CD14-positive monocyte (primary cell): ENCODE measurements around the gene PRDM1. TPM values are rescaled to one million over a fixed set of nuclear protein-coding genes. Genes with fewer than 3 reads are reported as not detected.

Experiments used
- DNase-seq, 3 donors: peaks; one replicate each; pipeline ENCODE4 v3.0.0-alpha.2; 2011 to 2022
- H2AFZ ChIP-seq: 2 replicates; pipeline ENCODE4 v1.6.0; 2012; ENCODE audit warnings: mild to moderate bottlenecking, low read depth, low read length, inconsistent platforms; ENCODE audit not compliant: insufficient read depth, poor library complexity, severe bottlenecking
- H3K27ac ChIP-seq, 2 donors: 1 replicate in 1 of 2; 2 replicates in 1 of 2; pipeline ENCODE4 v1.5.1; 2012 to 2013; ENCODE audit warnings: low read length in 2 of 2, control low read depth in 1 of 2, inconsistent platforms in 1 of 2, low read depth in 1 of 2, mild to moderate bottlenecking in 1 of 2
- H3K27me3 ChIP-seq, 2 donors: one replicate each; pipeline versions ENCODE4 v1.6.0 to v1.6.1; 2011 to 2013; ENCODE audit warnings: low read length in 2 of 2; ENCODE audit not compliant: control insufficient read depth in 2 of 2, insufficient read depth in 2 of 2
- H3K36me3 ChIP-seq, 2 donors: replicated peaks in 1 of 2; 1 replicate in 1 of 2; 2 replicates in 1 of 2; pipeline versions ENCODE4 v1.5.1 to v1.6.1; 2012 to 2013; ENCODE audit warnings: low read length in 2 of 2, control low read depth in 1 of 2, inconsistent platforms in 1 of 2, mild to moderate bottlenecking in 1 of 2; ENCODE audit not compliant: insufficient read depth in 2 of 2, control insufficient read depth in 1 of 2
- H3K4me1 ChIP-seq, 2 donors: 1 replicate in 1 of 2; 2 replicates in 1 of 2; pipeline versions ENCODE4 v1.5.1 to v1.6.1; 2012 to 2013; ENCODE audit warnings: low read length in 2 of 2, control low read depth in 1 of 2, inconsistent platforms in 1 of 2, mild to moderate bottlenecking in 1 of 2, moderate library complexity in 1 of 2; ENCODE audit not compliant: insufficient read depth in 2 of 2, control insufficient read depth in 1 of 2
- H3K4me2 ChIP-seq: replicated peaks from 2 replicates; pipeline ENCODE3; 2012; ENCODE audit warnings: low read length, moderate library complexity, mild to moderate bottlenecking; ENCODE audit not compliant: poor library complexity, severe bottlenecking; ENCODE audit errors: extremely low read depth
- H3K4me3 ChIP-seq, 3 experiments: fragments of 200-600 bp in 1 of 3; sonication (generic) in 1 of 3; replicated peaks in 1 of 3; 1 replicate in 2 of 3; 2 replicates in 1 of 3; pipeline ENCODE4 v1.5.1; 2011 to 2013; ENCODE audit warnings: low read length in 3 of 3, mild to moderate bottlenecking in 3 of 3, control low read depth in 2 of 3, low read depth in 2 of 3, inconsistent platforms in 1 of 3, moderate library complexity in 1 of 3
- H3K79me2 ChIP-seq: 2 replicates; pipeline ENCODE4 v1.6.0; 2012; ENCODE audit warnings: mild to moderate bottlenecking, control low read depth, inconsistent platforms, low read length, moderate library complexity; ENCODE audit not compliant: insufficient read depth
- H3K9ac ChIP-seq: 2 replicates; pipeline ENCODE4 v1.6.0; 2017; ENCODE audit warnings: low read length, mild to moderate bottlenecking; ENCODE audit not compliant: insufficient read depth, poor library complexity, severe bottlenecking
- H3K9me3 ChIP-seq, 2 donors: replicated peaks in 1 of 2; 1 replicate in 1 of 2; 2 replicates in 1 of 2; pipeline versions ENCODE4 v1.5.1 to v1.6.1; 2012 to 2013; ENCODE audit warnings: low read length in 2 of 2, control low read depth in 1 of 2; ENCODE audit not compliant: control insufficient read depth in 1 of 2, insufficient read depth in 1 of 2
- H4K20me1 ChIP-seq: 2 replicates; pipeline ENCODE4 v1.6.0; 2012; ENCODE audit warnings: mild to moderate bottlenecking, low read length, control low read depth, moderate library complexity; ENCODE audit not compliant: insufficient read depth
- H3K27ac Mint-ChIP-seq, 7 donors: one replicate each; pipeline ENCODE4 v1.8.0; 2020; ENCODE audit warnings: mild to moderate bottlenecking in 7 of 7, mixed read lengths in 7 of 7, moderate library complexity in 6 of 7, inconsistent platforms in 2 of 7
- H3K27me3 Mint-ChIP-seq, 3 donors: one replicate each; pipeline ENCODE4 v1.8.0; 2021 to 2022; ENCODE audit warnings: low read depth in 3 of 3, mild to moderate bottlenecking in 3 of 3, mixed read lengths in 3 of 3, moderate library complexity in 3 of 3, inconsistent platforms in 1 of 3
- H3K36me3 Mint-ChIP-seq, 2 donors: one replicate each; pipeline ENCODE4 v1.8.0; 2020; ENCODE audit warnings: mixed read lengths in 2 of 2, inconsistent platforms in 1 of 2, mild to moderate bottlenecking in 1 of 2
- H3K4me1 Mint-ChIP-seq: one replicate; pipeline ENCODE4 v1.8.0; 2020; ENCODE audit warnings: mild to moderate bottlenecking, mixed read lengths
- H3K4me3 Mint-ChIP-seq, 2 donors: one replicate each; pipeline ENCODE4 v1.8.0; 2020; ENCODE audit warnings: mild to moderate bottlenecking in 2 of 2, mixed read lengths in 2 of 2, moderate library complexity in 1 of 2
- H3K9me3 Mint-ChIP-seq, 7 donors: one replicate each; pipeline ENCODE4 v1.8.0; 2020 to 2022; ENCODE audit warnings: mixed read lengths in 7 of 7, mild to moderate bottlenecking in 6 of 7, moderate library complexity in 6 of 7, inconsistent platforms in 2 of 7
- CTCF ChIP-seq: fragments of 200-600 bp; IDR thresholded peaks from one replicate; pipeline ENCODE4 v1.8.0; 2022; ENCODE audit warnings: antibody characterized with exemption, mild to moderate bottlenecking
- WGBS: methylation state at CpG from one replicate; pipeline ENCODE4 v1.1.5; 2013; ENCODE audit warnings: missing lambda C conversion rate; ENCODE audit not compliant: insufficient coverage; 5-methylcytosine and 5-hydroxymethylcytosine counted together
- intact Hi-C, 2 donors: fragments of 100-400 bp; cut with micrococcal nuclease; formaldehyde crosslinking; loops; one replicate each; pipeline versions ENCODE4 v1.15.0 to v1.15.1; 2023
- polyA plus RNA-seq, 3 donors: library from polyadenylated mRNA; depleted of rRNA in 1 of 3; unstranded in 2 of 3; stranded (reverse) in 1 of 3; fragments of 300-500 nt in 2 of 3; fragments of >200 nt in 1 of 3; fragmentation: Illumina TruSeq in 2 of 3; gene quantifications; 1 replicate in 2 of 3; 2 replicates in 1 of 3; pipeline ENCODE4 v1.2.3, GENCODE V29; 2012 to 2021

PRDM1 gene
- polyA plus RNA-seq, 3 donors: 1.8 to 14.9 (median 5.2) TPM

GRCh38 chr6:106142876-106143431 lies 56.8 kb downstream of the PRDM1 start:
- no peaks in the 10 kb centered on the region for H3K79me2 ChIP-seq
- H3K4me1 Mint-ChIP-seq: peaks cover 10% of the 10 kb centered on the region
- intact Hi-C loops: no loop called here
- H3K36me3 ChIP-seq: no peaks in the 10 kb centered on the region
- no peaks in the 10 kb centered on the region for H3K27me3 Mint-ChIP-seq
- no peak overlapping the region for H3K27ac ChIP-seq
- H3K36me3 Mint-ChIP-seq: no peaks in the 10 kb centered on the region
- H3K4me1 ChIP-seq: no peaks in the 10 kb centered on the region
- no peaks in the 10 kb centered on the region for H3K9me3 ChIP-seq
- H3K4me3 ChIP-seq: no peak overlapping the region
- TF ChIP-seq CTCF: no peak
- DNase-seq: no peak
- 92% methylated on average over 1 of the region's 2 CpGs for WGBS
- no peaks in the 10 kb centered on the region for H3K9me3 Mint-ChIP-seq
- no peak overlapping the region for H3K9ac ChIP-seq
- no peak overlapping the region for H2AFZ ChIP-seq
- no peak overlapping the region for H3K4me2 ChIP-seq
- H3K4me3 Mint-ChIP-seq: no peak overlapping the region
- peak overlapping the region in 2 of 7 donors; percentile 56 to 82 for H3K27ac Mint-ChIP-seq
- no peaks in the 10 kb centered on the region for H3K27me3 ChIP-seq
- no peaks in the 10 kb centered on the region for H4K20me1 ChIP-seq

- no peak overlapping the region for H3K4me3 Mint-ChIP-seq
Observed at GRCh38 chr6:106143665-106144064, 57.5 kb downstream of the PRDM1 start.

More at GRCh38 chr6:106143665-106144064, 57.5 kb downstream of the PRDM1 start:
- H3K4me1 ChIP-seq: no peaks in the 10 kb centered on the region
- Mint-ChIP-seq H3K36me3 (no peaks in the 10 kb centered on the region), H3K27me3 (no peaks in the 10 kb centered on the region), H3K27ac (no peak overlapping the region), H3K4me1 (peaks cover 10% of the 10 kb centered on the region), H3K9me3 (no peaks in the 10 kb centered on the region)
- no peaks in the 10 kb centered on the region for H3K36me3 ChIP-seq
- H2AFZ ChIP-seq: no peak overlapping the region
- no peak overlapping the region for H3K9ac ChIP-seq
- no peaks in the 10 kb centered on the region for H4K20me1 ChIP-seq
- no peak overlapping the region for H3K27ac ChIP-seq
- H3K27me3 ChIP-seq: no peaks in the 10 kb centered on the region
- H3K4me3 ChIP-seq: no peak overlapping the region
- no peak for DNase-seq
- intact Hi-C loops: no loop called here
- WGBS: 93% methylated on average over 8 of the region's 12 CpGs
- TF ChIP-seq CTCF: no peak
- no peak overlapping the region for H3K4me2 ChIP-seq
- H3K9me3 ChIP-seq: no peaks in the 10 kb centered on the region
- H3K79me2 ChIP-seq: no peaks in the 10 kb centered on the region
